ENCODE data around the gene CDKN2B. TPM values are rescaled to one million over a fixed set of nuclear protein-coding genes. Genes with fewer than 3 reads are reported as not detected.
A peak's percentile ranks its signal among the peaks of the same experiment; 100 is the strongest.

Gene CDKN2B
- total and polyA plus RNA-seq, 2 of the 4 experiments (the other 2 are of a cell fraction) = 3.6 to 8.2 TPM

GRCh38 chr9:21996438-21996837 lies 12.7 kb downstream of the CDKN2B start:
- Histone ChIP-seq H4K20me1 (ENCODE audit: insufficient read depth, low read length) (no peaks in the 10 kb centered on the region), H3K4me2 (ENCODE audit: low read depth, low read length) (peak overlapping the region; percentile 32; the same call in 1 of the 2 replicates), H3K56ac (ENCODE audit: extremely low read depth, insufficient read depth, low read length) (no peak overlapping the region), H3K9ac (ENCODE audit: low read depth, low read length) (no peak overlapping the region), H3K9me3 (ENCODE audit: control insufficient read depth, insufficient read depth, low read length) (no peaks in the 10 kb centered on the region), H3K79me1 (ENCODE audit: low read depth in 1 of 2, low read length in 2 of 2) (peaks cover 20 to 26% of the 10 kb centered on the region in 2 experiments), H3K4me1 (ENCODE audit: control insufficient read depth, insufficient read depth, low read length) (peaks cover 6% of the 10 kb centered on the region), H4K91ac (ENCODE audit: insufficient read depth, low read depth, low read length) (peak overlapping the region; percentile 12; the same call in 1 of the 2 replicates), H2BK15ac (ENCODE audit: low read depth, low read length) (0 out of 3 replicates have a peak overlapping the region, but pooled peaks have one; percentile 28), H2AK9ac (replicated peaks; ENCODE audit: low read depth, low read length, poor library complexity) (no peak overlapping the region), H2BK5ac (ENCODE audit: low read depth, low read length, poor library complexity, severe bottlenecking) (no peak overlapping the region), H3K27ac (ENCODE audit: insufficient read depth, low read length) (no peak overlapping the region), H3K9me1 (ENCODE audit: insufficient read depth, low read length) (no peaks in the 10 kb centered on the region), H3K27me3 (ENCODE audit: control insufficient read depth, insufficient read depth, low read length) (no peaks in the 10 kb centered on the region), H4K8ac (ENCODE audit: low read depth in 2 of 2, low read length in 2 of 2) (peak overlapping the region; percentile 68 to 88; a peak in 3 of 4 replicates), H3K36me3 (ENCODE audit: control insufficient read depth, insufficient read depth, low read length) (no peaks in the 10 kb centered on the region), H3K18ac (ENCODE audit: low read depth, low read length) (no peak overlapping the region), H2AFZ (replicated peaks; ENCODE audit: low read length, poor library complexity) (no peak overlapping the region), H3K23ac (ENCODE audit: low read depth, low read length) (peak overlapping the region; percentile 70; the same call in 1 of the 2 replicates), H3K4me3 (ENCODE audit: insufficient read depth, low read depth, low read length) (no peak overlapping the region), H2BK120ac (ENCODE audit: low read depth, low read length) (no peak overlapping the region), H2BK20ac (ENCODE audit: low read depth, low read length) (no peak overlapping the region), H3K4ac (ENCODE audit: low read depth, low read length) (no peak overlapping the region), H3K14ac (replicated peaks; ENCODE audit: low read depth, low read length) (no peak overlapping the region), H2AK5ac (ENCODE audit: low read depth, low read length) (0 out of 2 replicates have a peak overlapping the region, but pooled peaks have one; percentile 6), H4K5ac (ENCODE audit: low read depth, low read length) (no peak overlapping the region; the same call in 1 of the 2 replicates)
- CTCF ChIA-PET = interaction anchor here (1.8 kb wide), 1 partner anchor 12 kb away, joined by 9 read pairs; the partner anchor contains the start of gene CDKN2B
- no peak for ATAC-seq (ENCODE audit: low read depth)
- no peak for DNase-seq
- BruUV-seq (replicated peaks) = no TSS peak
- 30% methylated on average over 2 of the region's 9 CpGs; no CpG with 5 or more reads in 1 of the 2 experiments for WGBS, 2 experiments (ENCODE audit: extremely low coverage in 2 of 2, insufficient read length in 1 of 2)
- intact Hi-C loops (cut with micrococcal nuclease) (loop anchor here (10.0 kb wide), 1 partner anchor 442 kb away; no protein-coding TSS in a partner anchor), in situ Hi-C loops (cut with MboI; ENCODE audit: low sequenced_read_pairs) (loop anchor here (10.0 to 25.0 kb wide), 2 partner anchors 238 to 409 kb away; no protein-coding TSS in a partner anchor), dilution Hi-C loops (cut with HindIII; ENCODE audit: low sequenced_read_pairs, unreplicated experiment) (no loop called here)
- POLR2A ChIA-PET (ENCODE audit: unreplicated experiment) = no interaction called here
- TF ChIP-seq MAZ (IDR thresholded peaks at IDR 0.05; ENCODE audit: borderline replicate concordance, low read depth, low read length) (no peak), RCOR1 (IDR thresholded peaks at IDR 0.05; ENCODE audit: insufficient replicate concordance, low read length) (no peak), MXI1 (IDR thresholded peaks at IDR 0.05; ENCODE audit: borderline replicate concordance, low read depth, low read length) (no peak), NFE2L2 (IDR thresholded peaks at IDR 0.05; ENCODE audit: low read depth, low read length) (no peak), USF2 (IDR thresholded peaks at IDR 0.05; ENCODE audit: low read depth, low read length) (no peak)

Data from IMR-90 (cell line).